ENCODE measurements around the gene HCRT. TPM values are rescaled to one million over a fixed set of nuclear protein-coding genes. Genes with fewer than 3 reads are reported as not detected.

HCRT gene
- polyA plus RNA-seq, 6 donors from 2014 or later = not detected

DNA sequence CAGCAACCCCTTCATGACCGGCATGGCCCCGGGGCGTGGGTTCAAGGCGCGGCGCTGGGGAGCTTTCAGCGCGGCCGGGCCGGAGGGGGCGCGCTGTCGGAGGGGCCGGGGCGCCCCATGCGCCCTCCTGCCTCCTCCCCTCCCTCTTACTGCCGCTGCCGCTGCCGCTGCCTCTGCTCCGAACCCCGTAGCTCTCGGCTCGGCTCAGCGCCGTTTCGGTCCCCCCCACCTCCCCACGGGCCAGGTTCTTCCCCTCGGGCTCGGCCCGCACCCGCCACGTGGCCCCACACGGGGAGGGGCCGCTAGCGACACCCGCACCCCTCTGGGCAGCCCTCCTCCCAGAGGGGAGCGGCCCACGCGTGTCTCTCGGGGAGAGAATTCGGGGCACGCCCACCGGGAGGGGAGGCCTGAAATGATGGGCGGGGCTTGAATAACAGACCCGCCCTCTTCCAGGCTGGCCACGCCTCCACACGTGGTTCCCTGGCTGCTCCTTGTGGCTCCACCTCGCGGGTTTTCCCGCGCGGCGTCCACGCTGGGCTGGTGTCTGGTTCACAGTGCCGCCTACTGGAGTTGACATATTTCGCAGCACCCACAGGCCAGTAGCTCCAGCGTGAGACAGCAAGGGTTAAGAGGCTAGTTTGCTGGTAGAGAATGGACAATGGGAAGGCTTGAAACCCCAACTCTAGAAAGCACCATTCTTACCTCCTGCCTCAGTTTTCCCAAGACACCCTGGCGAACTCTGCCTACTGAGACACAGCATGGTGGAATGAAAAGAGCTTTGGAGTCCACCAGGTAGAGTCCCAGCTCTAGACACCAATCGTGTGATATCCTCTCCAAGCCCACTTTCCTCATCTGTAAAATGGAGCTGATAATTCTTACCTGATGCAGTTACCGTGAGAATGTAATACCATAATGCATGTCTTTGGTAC is 4.1 kb downstream of the HCRT start, which contains the start of gene KCNH4:
Gene KCNH4 (minus strand): TSS at position 221 of the 929 bp plus-strand sequence. CDS start 197 bp downstream, at position 24.
- H3K27ac Mint-ChIP-seq = peak within 1 kb of the TSS in 5 of 6 donors; percentile 32 to 82 (median 58)
- ATAC-seq (ENCODE audit: low read depth in 2 of 2) (peak; percentile 44 to 56), DNase-seq (peak; percentile 83)
- H3K9me3 Mint-ChIP-seq = no peaks in the 10 kb centered on the region
- peak within 1 kb of the TSS; percentile 69 to 87 (median 82) for H3K4me3 Mint-ChIP-seq
- H3K36me3 Mint-ChIP-seq = no peaks in the 10 kb centered on the region
- peaks cover 50 to 64% (median 55%) of the 10 kb centered on the region in 3 donors for H3K4me1 Mint-ChIP-seq
- H3K27me3 Mint-ChIP-seq = peaks cover 0 to 8% (median 0%) of the 10 kb centered on the region in 3 donors

DNA sequence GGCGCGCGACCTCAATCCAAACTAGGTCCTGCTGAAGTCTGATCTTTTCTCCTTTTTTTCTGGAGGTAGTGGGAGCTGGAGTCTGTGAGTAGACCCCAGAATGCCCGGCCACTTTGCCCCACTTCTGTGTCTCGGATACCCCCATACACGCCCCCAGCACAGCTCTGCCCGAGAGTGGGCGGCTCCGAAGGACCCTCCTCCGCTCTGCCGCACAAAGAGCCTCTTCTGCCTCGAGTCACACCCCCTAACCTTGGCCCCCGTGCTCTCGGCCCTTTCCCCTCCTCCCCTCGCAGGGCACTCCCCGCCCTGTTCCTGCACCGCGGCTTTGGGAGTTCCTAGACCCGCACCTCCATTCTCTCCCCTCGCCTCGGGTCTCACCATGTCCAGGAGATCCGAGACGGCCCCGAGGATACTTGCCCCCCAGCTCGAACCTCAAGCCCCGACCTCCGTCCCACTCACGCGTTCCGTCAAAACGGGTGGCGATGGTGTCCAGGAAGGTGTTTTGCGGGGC is 4.8 kb downstream of the HCRT start:
- DNase-seq (no peak), ATAC-seq (ENCODE audit: low read depth in 2 of 2) (no peak)
- Mint-ChIP-seq H3K4me1 (peaks cover 50 to 62% (median 55%) of the 10 kb centered on the region in 3 donors), H3K4me3 (peak overlapping the region; percentile 52 to 84 (median 75)), H3K9me3 (no peaks in the 10 kb centered on the region), H3K36me3 (peaks cover 0 to 3% of the 10 kb centered on the region in 2 donors), H3K27ac (no peak overlapping the region), H3K27me3 (peaks cover 0 to 13% (median 0%) of the 10 kb centered on the region in 3 donors)

DNA sequence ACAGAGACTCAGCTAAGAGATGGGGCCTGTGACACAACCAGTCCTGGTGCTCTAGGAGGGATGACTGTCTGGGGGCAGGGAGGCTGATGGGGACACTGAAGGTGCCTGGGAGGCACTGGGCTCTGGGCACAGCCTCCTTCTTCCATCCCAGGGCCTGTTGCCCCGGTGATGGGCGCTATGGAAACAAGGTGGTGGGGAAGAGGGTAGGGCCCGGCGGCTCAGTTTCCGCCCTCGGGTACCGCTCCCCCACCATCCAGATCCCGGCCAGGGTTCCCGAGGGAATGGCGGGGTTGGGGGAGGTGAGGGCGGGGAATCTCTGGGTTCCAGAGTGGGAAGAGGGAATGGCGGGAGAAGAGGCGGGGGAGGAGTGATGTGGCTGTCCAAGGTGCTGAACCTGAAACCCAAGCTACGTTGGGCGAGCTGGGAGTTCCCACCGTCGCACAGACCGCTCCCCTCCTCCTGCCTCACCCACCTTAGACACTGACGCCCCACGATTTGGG is 5.3 kb downstream of the HCRT start:
- H3K4me3 Mint-ChIP-seq = peak overlapping the region; percentile 52 to 84 (median 78)
- peak overlapping the region in 2 of 6 donors; percentile 59 to 82 for H3K27ac Mint-ChIP-seq
- no peak for ATAC-seq (ENCODE audit: low read depth in 2 of 2)
- H3K9me3 Mint-ChIP-seq = no peaks in the 10 kb centered on the region
- peaks cover 51 to 58% (median 55%) of the 10 kb centered on the region in 3 donors for H3K4me1 Mint-ChIP-seq
- peaks cover 0 to 8% of the 10 kb centered on the region in 2 donors for H3K36me3 Mint-ChIP-seq
- H3K27me3 Mint-ChIP-seq = peaks cover 0 to 13% (median 0%) of the 10 kb centered on the region in 3 donors
- DNase-seq = no peak

DNA sequence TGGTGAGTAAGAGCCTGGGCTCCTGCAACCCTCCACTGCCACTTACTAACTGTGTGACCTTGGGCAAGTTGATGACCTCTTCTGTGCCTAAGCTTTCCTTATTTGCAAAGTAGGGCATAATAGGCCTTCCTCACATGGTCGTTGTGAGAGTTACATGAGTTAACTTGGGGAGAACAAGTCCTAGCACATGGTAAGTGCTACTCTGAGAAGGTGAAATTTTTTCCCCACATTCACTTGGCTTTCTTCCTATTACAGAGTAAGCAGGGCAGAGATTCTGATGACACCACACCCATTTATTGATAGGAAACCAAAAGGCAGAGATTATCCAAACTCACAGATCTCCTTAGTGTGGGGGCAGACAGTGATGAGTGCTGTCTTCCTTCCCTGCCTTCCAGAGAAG is 5.9 kb downstream of the HCRT start:
- no peak for ATAC-seq (ENCODE audit: low read depth in 2 of 2)
- peak overlapping the region in 1 of 6 donors; percentile 82 for H3K27ac Mint-ChIP-seq
- H3K4me3 Mint-ChIP-seq = peak overlapping the region in 6 of 8 donors; percentile 37 to 83 (median 78)
- no peaks in the 10 kb centered on the region for H3K9me3 Mint-ChIP-seq
- H3K27me3 Mint-ChIP-seq = peaks cover 0 to 13% (median 0%) of the 10 kb centered on the region in 3 donors
- H3K4me1 Mint-ChIP-seq = peaks cover 48 to 53% (median 48%) of the 10 kb centered on the region in 3 donors
- no peak for DNase-seq
- peaks cover 0 to 8% of the 10 kb centered on the region in 2 donors for H3K36me3 Mint-ChIP-seq

DNA sequence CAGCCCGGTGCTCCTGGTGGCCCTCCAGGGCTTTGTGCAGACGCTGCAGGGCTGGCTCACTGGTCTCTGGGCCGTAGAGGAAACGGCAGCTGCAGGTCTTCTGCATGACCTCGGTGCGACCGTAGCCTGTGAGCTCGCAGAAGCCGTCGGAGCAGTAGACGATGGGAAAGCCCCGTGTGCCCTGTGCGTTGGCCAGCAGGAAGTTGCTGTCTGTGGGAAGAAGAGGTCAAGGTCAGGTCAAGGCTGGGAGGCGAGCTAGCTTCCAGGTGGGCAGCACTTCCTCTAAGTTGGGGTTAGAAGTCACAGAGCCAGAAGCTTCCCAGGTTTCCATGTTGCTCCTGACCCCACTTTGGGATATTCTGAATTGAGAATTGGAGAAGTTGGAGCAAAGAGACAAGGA is 6.4 kb downstream of the HCRT start:
- peak in 1 of 2 donors; percentile 27 for ATAC-seq (ENCODE audit: low read depth in 2 of 2)
- Mint-ChIP-seq H3K27ac (peak overlapping the region in 3 of 6 donors; percentile 82 to 95 (median 86)), H3K27me3 (peaks cover 0 to 13% (median 0%) of the 10 kb centered on the region in 3 donors), H3K9me3 (no peaks in the 10 kb centered on the region), H3K36me3 (peaks cover 0 to 8% of the 10 kb centered on the region in 2 donors), H3K4me1 (peaks cover 46 to 52% (median 46%) of the 10 kb centered on the region in 3 donors), H3K4me3 (peak overlapping the region in 6 of 8 donors; percentile 47 to 83 (median 66))
- DNase-seq = no peak

DNA sequence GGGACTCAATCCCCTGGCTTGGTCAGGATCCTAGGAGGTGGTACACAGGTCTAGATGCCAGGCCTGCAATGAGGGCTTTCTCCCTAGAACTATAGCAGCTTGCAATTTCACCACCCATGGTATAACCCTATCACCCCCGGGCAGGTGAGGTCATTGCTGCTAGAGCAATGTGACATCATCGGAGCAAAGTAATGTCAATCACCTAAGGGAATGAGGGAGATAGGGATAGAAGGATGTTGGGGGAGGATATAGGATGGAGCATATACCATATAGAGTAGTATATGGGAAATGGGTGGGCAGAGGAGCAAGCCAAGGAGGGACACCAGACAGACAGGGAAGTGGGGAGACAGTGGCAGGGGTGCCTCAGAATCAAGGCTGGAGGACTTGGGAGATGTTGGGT is 7.6 kb downstream of the HCRT start:
- peaks cover 0 to 8% of the 10 kb centered on the region in 2 donors for H3K36me3 Mint-ChIP-seq
- H3K27me3 Mint-ChIP-seq = peaks cover 0 to 13% (median 0%) of the 10 kb centered on the region in 3 donors
- peaks cover 37 to 41% (median 37%) of the 10 kb centered on the region in 3 donors for H3K4me1 Mint-ChIP-seq
- ATAC-seq (ENCODE audit: low read depth in 2 of 2) = no peak
- no peaks in the 10 kb centered on the region for H3K9me3 Mint-ChIP-seq
- H3K4me3 Mint-ChIP-seq = peak overlapping the region in 3 of 8 donors; percentile 4 to 51 (median 30)
- peak overlapping the region in 2 of 6 donors; percentile 6 to 45 for H3K27ac Mint-ChIP-seq
- DNase-seq = no peak

DNA sequence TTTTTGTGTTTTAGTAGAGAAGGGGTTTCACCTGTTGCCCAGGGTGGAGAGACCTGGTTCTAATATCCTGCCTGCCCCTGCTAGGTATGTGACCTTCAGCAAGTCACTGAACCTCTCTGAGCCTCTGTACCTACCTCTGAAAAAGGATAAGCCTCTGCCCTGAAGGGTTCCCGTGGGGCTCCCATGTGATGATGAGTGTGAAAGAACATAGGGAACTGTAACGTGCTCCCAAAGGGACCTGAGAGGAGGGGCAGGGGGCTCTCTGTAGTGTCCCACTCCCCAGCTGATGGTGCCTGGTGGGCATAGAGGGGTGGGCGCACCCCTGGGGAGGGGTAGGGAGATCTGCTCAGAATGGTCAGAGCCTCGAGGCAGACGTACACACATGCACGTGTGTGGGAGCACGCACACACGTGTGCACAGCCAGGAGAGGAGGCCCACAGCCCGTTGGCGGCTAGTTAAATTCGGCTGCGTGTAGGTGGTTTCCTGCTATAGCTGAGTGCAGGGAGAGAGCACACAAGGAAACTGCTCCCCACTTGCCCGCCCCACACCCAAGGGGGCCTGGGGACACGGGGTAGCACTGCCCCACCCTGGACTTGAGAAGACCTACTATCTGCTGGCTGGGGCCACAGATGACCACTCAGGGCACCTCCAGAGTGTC is 11.0 kb downstream of the HCRT start:
- ATAC-seq (ENCODE audit: low read depth in 2 of 2) (no peak), DNase-seq (no peak)
- no peak overlapping the region for H3K27ac Mint-ChIP-seq
- no peak overlapping the region for H3K4me3 Mint-ChIP-seq
- peaks cover 14 to 22% (median 17%) of the 10 kb centered on the region in 3 donors for H3K4me1 Mint-ChIP-seq
- H3K36me3 Mint-ChIP-seq = peaks cover 0 to 15% of the 10 kb centered on the region in 2 donors
- H3K9me3 Mint-ChIP-seq = no peaks in the 10 kb centered on the region
- peaks cover 0 to 13% (median 0%) of the 10 kb centered on the region in 3 donors for H3K27me3 Mint-ChIP-seq

DNA sequence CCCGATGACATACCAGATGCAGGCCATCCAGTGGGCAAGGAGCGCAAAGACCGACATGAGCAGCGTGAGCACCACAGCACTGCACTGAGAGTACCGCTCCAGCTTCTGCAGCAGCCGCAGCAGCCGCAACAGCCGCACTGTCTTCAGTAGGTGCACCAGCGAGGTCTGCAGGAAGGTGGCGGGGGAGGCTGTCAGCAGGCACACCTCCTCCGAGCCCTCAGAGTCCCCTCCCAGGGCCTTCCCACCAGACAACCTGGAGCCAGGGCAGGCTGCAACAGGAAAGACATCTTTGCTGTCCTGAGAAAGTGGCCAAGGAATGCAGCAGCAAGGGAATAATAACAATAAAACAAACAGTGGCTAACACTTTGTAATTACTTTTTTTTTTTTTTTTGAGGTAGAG is 13.4 kb downstream of the HCRT start:
- Mint-ChIP-seq H3K4me1 (peaks cover 0 to 20% (median 0%) of the 10 kb centered on the region in 3 donors), H3K27ac (no peak overlapping the region), H3K36me3 (peaks cover 0 to 15% of the 10 kb centered on the region in 2 donors), H3K4me3 (no peak overlapping the region), H3K9me3 (no peaks in the 10 kb centered on the region), H3K27me3 (peaks cover 0 to 6% (median 0%) of the 10 kb centered on the region in 3 donors)
- DNase-seq (no peak), ATAC-seq (ENCODE audit: low read depth in 2 of 2) (no peak)

DNA sequence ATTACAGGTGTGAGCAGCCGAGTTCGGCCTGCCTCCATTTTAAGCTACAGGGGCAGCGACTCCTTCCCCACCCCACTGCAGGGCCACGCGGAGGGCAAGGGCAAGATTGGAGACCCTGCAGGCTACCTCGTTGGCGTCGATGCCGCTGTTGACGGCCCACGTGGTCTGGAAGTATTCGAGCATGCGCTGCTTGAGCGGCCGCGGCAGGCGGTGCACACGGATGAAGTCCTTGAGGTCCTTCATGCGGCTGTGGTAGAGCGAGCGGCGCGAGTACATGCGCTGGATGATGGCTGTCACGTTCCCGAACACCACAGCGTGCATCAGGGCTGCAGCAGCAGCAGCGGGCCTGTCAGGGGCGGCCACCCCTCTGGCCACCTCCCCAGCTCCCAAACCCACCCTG is 15.9 kb downstream of the HCRT start:
- H3K4me3 Mint-ChIP-seq = no peak overlapping the region
- no peaks in the 10 kb centered on the region for H3K27me3 Mint-ChIP-seq
- DNase-seq (no peak), ATAC-seq (ENCODE audit: low read depth in 2 of 2) (no peak)
- no peaks in the 10 kb centered on the region for H3K9me3 Mint-ChIP-seq
- H3K4me1 Mint-ChIP-seq = peaks cover 0 to 15% (median 0%) of the 10 kb centered on the region in 3 donors
- no peak overlapping the region for H3K27ac Mint-ChIP-seq
- peaks cover 0 to 7% of the 10 kb centered on the region in 2 donors for H3K36me3 Mint-ChIP-seq

DNA sequence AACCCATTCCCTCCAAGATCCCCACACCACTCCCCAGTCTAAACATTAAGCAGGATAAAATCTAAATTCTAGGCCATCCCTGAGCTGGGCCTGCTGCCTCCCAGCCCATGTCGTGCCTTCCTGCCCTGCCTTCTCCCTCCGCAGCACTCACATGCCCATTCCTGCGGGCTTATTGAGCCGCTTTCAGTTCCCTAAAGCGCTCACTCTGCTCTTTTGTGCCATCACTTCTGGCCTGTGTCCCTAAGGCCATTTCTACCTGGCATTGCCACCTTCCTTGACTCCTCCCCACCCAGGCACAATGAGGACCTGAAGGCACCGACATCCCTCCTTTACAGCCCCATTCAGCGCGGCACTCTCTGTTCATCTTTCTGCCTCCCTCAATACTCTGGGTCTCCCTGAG is 17.4 kb downstream of the HCRT start:
- H3K27me3 Mint-ChIP-seq = no peaks in the 10 kb centered on the region
- peaks cover 0 to 20% (median 0%) of the 10 kb centered on the region in 3 donors for H3K4me1 Mint-ChIP-seq
- peaks cover 0 to 7% of the 10 kb centered on the region in 2 donors for H3K36me3 Mint-ChIP-seq
- no peak for DNase-seq
- no peak for ATAC-seq (ENCODE audit: low read depth in 2 of 2)
- H3K27ac Mint-ChIP-seq = peak overlapping the region in 1 of 6 donors; percentile 60
- H3K9me3 Mint-ChIP-seq = no peaks in the 10 kb centered on the region
- H3K4me3 Mint-ChIP-seq = no peak overlapping the region

DNA sequence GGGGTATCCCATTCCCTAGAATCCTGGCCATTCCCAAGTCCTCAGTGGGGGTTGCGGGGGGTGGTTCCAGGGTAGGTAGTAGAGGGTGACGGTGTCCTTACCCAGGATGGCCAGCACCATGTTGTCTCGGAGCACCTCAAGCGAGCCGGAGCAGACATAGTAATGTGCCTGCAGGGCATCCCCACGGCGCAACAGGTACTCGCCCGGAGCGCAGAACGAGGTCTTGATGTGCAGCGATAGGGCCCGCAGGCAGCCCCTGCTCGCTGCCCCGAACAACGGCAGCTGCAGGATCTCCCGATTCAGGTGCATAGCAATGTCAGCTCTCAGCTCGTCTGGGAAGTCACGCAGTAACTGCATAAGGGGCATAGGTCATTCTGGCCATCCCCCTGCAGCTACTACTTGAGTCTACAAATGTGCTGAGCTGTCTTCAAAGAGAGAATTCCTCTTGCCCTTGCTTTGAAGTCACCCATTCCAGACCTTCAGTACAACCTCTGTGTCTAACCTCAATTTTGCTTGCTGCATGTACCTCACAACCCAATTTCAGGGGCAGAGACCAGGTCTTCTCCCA is 19.0 kb downstream of the HCRT start:
- H3K9me3 Mint-ChIP-seq = no peaks in the 10 kb centered on the region
- no peaks in the 10 kb centered on the region for H3K27me3 Mint-ChIP-seq
- no peak for ATAC-seq (ENCODE audit: low read depth in 2 of 2)
- H3K27ac Mint-ChIP-seq = no peak overlapping the region
- no peak for DNase-seq
- H3K4me1 Mint-ChIP-seq = peaks cover 0 to 18% (median 4%) of the 10 kb centered on the region in 3 donors
- peaks cover 0 to 7% of the 10 kb centered on the region in 2 donors for H3K36me3 Mint-ChIP-seq
- peak overlapping the region in 1 of 8 donors; percentile 37 for H3K4me3 Mint-ChIP-seq

DNA sequence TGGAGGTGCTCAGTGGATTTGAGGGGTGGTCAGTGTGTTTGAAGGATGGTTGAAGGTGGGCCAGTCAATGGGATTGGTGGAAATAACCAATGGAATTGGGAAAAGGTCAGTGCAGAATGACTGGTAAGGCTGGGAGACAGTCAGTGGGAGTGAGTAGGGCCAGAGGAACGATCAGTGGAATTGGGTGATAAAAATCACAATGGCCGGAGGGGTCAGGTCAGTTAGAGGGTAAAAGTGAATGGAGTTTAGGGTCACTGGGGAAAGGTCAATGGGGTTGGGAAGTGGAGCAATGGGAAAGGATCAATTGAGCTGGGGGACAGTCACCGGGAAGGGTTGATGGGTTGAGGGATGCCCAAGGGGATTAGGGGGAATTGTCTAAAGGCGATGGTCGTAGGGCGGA is 19.5 kb downstream of the HCRT start:
- Mint-ChIP-seq H3K9me3 (no peaks in the 10 kb centered on the region), H3K4me3 (no peak overlapping the region), H3K27me3 (no peaks in the 10 kb centered on the region), H3K36me3 (peaks cover 0 to 5% of the 10 kb centered on the region in 2 donors), H3K4me1 (peaks cover 0 to 18% (median 7%) of the 10 kb centered on the region in 3 donors), H3K27ac (no peak overlapping the region)
- DNase-seq (no peak), ATAC-seq (ENCODE audit: low read depth in 2 of 2) (no peak)

Measured in naive B cell (primary cell).